Mammary epithelial cell (primary cell): ENCODE results near the gene FAM149A.

Experiments used
- EZH2 ChIP-seq: IDR thresholded peaks from 2 replicates; pipeline ENCODE4 v1.6.1; 2012; ENCODE audit warnings: low read length, inconsistent platforms, borderline replicate concordance
- TF ChIP-seq, protein P1 (sequence below), 2 donors: IDR thresholded peaks in 1 of 2; conservative IDR thresholded peaks in 1 of 2; 2 replicates each; pipeline ENCODE4 v1.5.1; 2011 to 2012; ENCODE audit warnings: inconsistent platforms in 2 of 2, low read length in 2 of 2, mild to moderate bottlenecking in 2 of 2, control low read depth in 1 of 2, low read depth in 1 of 2; ENCODE audit not compliant: insufficient read depth in 1 of 2; ENCODE audit errors: extremely low read depth in 1 of 2

DNA sequence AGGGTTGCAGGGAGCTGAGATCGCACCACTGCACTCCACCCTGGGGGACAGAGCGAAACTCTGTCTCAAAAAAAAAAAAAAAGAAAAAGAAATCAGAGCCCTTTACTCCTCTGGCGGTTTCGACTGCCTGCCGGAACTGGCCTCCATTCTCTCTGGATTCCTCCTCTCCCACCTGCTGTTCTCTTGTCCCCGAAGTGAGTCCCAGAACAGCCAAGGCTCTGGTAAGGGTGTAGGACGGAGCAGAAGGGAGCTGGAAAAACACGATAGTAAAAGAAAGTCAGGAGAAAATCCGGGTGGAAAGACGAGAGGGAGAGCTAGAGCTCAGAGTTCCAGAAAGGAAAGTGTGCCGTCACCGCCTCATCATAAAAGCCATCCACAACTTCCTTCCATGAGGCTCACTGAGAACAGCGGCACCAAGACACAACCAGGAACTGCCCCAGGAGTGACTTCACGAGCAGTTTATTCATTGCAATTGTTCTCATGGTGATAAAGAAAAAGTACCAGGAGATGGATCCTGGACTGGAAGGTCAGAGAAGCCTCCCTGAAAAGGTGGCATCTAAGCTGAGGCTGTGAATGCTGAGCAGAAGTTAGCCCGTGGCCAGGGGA lies 23.2 kb upstream of the FAM149A start:
- TF ChIP-seq, protein P1, sequence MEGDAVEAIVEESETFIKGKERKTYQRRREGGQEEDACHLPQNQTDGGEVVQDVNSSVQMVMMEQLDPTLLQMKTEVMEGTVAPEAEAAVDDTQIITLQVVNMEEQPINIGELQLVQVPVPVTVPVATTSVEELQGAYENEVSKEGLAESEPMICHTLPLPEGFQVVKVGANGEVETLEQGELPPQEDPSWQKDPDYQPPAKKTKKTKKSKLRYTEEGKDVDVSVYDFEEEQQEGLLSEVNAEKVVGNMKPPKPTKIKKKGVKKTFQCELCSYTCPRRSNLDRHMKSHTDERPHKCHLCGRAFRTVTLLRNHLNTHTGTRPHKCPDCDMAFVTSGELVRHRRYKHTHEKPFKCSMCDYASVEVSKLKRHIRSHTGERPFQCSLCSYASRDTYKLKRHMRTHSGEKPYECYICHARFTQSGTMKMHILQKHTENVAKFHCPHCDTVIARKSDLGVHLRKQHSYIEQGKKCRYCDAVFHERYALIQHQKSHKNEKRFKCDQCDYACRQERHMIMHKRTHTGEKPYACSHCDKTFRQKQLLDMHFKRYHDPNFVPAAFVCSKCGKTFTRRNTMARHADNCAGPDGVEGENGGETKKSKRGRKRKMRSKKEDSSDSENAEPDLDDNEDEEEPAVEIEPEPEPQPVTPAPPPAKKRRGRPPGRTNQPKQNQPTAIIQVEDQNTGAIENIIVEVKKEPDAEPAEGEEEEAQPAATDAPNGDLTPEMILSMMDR (conservative IDR thresholded peaks at IDR 0.05 in 1 of 2, IDR thresholded peaks at IDR 0.05 in 1 of 2; ENCODE audit: extremely low read depth in 1 of 2, insufficient read depth in 1 of 2, low read depth in 1 of 2, low read length in 2 of 2), result no peak
- TF ChIP-seq EZH2, result no peak
